OCI-LY3 (cell line): ENCODE results near the gene REC114.

ENCODE experiments used
- EZH2phosphoT487 ChIP-seq: fragments of 200-600 bp; shearing (Covaris generic); IDR thresholded peaks from 2 replicates; pipeline ENCODE4 v1.6.1; 2018; ENCODE audit warnings: antibody characterized with exemption, mixed run types, low read depth
- TF ChIP-seq, protein P1 (sequence below): fragments of 200-600, 300-600 bp; sonication (generic); IDR thresholded peaks from 2 replicates; pipeline ENCODE4 v1.5.1; 2014; ENCODE audit warnings: antibody characterized with exemption, low read length, low read depth

DNA sequence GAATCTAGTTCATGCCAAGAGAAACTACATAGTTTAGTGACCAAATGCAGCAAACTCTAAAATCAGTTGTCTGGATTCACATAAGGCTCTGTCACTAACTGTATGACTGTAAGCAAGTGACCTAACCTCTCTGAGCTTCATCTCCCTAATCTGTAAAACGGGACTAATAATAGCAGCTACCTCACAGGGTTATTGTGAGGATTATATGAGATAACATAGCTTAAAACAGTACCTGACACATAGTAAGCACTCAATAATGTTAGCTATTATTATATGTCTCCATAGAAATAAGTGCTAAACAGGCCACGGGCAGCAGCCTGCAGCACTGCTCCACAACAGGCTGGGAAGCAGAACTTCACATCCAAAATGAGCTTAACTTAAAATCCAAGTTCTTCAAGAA, 160.0 kb downstream of the REC114 start:
- TF ChIP-seq, protein P1, sequence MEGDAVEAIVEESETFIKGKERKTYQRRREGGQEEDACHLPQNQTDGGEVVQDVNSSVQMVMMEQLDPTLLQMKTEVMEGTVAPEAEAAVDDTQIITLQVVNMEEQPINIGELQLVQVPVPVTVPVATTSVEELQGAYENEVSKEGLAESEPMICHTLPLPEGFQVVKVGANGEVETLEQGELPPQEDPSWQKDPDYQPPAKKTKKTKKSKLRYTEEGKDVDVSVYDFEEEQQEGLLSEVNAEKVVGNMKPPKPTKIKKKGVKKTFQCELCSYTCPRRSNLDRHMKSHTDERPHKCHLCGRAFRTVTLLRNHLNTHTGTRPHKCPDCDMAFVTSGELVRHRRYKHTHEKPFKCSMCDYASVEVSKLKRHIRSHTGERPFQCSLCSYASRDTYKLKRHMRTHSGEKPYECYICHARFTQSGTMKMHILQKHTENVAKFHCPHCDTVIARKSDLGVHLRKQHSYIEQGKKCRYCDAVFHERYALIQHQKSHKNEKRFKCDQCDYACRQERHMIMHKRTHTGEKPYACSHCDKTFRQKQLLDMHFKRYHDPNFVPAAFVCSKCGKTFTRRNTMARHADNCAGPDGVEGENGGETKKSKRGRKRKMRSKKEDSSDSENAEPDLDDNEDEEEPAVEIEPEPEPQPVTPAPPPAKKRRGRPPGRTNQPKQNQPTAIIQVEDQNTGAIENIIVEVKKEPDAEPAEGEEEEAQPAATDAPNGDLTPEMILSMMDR: no peak
- no peak for TF ChIP-seq EZH2phosphoT487
